Body of pancreas (tissue), 4 donors: ENCODE results near the gene DCDC2B.

ENCODE experiments used
- POLR2A ChIP-seq, 3 donors: fragments of 450-650 bp; IDR thresholded peaks; one replicate each; pipeline ENCODE4 v1.6.1; 2016; ENCODE audit warnings: antibody characterized with exemption in 3 of 3, mild to moderate bottlenecking in 2 of 3
- TF ChIP-seq, protein P1 (sequence below), 7 experiments: fragments of 450-650 bp in 4 of 7; fragments of 200-600 bp in 3 of 7; sonication (generic) in 3 of 7; IDR thresholded peaks; one replicate each; pipeline ENCODE4 v1.5.1; 2016 to 2019; ENCODE audit warnings: antibody characterized with exemption in 7 of 7

DNA sequence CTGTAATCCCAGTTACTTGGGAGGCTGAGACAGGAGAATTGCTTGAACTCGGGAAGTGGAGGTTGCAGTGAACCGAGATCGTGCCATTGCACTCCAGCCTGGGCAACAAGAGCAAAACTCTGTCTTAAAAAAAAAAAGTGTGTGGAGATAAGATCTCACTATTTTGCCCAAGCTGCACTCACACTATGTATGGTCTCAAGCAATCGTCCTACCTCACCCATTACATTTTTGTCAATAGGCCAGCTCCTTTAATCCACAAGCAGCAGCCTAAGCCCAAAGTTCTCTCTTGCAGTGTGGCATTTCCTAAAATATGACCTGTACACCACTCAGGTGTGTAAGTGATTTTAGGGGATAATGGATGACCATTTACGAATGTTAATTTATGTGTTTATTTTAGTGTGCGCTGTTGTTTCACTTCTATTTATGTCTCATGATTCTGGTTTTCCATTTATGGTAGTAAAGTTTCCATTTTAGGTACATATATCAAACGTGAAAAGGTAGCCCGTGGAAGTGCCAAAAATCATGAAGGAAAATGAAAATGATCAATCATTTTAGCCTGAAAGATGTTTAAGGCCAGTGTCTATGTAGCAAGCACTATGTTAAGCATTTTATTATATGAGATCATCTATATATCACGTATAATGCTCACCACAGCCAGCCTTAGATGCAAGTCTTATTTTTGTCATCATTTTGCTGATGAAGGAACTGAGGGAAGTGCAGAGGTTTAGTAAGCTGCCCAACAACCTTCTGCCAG is 47.8 kb downstream of the DCDC2B start:
- TF ChIP-seq, protein P1, sequence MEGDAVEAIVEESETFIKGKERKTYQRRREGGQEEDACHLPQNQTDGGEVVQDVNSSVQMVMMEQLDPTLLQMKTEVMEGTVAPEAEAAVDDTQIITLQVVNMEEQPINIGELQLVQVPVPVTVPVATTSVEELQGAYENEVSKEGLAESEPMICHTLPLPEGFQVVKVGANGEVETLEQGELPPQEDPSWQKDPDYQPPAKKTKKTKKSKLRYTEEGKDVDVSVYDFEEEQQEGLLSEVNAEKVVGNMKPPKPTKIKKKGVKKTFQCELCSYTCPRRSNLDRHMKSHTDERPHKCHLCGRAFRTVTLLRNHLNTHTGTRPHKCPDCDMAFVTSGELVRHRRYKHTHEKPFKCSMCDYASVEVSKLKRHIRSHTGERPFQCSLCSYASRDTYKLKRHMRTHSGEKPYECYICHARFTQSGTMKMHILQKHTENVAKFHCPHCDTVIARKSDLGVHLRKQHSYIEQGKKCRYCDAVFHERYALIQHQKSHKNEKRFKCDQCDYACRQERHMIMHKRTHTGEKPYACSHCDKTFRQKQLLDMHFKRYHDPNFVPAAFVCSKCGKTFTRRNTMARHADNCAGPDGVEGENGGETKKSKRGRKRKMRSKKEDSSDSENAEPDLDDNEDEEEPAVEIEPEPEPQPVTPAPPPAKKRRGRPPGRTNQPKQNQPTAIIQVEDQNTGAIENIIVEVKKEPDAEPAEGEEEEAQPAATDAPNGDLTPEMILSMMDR (IDR thresholded peaks at IDR 0.05): no peak
- TF ChIP-seq POLR2A (IDR thresholded peaks at IDR 0.05): no peak
